Activated B cell treated with CpG ODN at 0.5 μM for 24 hours (primary cell): ENCODE results near the gene HHLA2. TPM values are rescaled to one million over a fixed set of nuclear protein-coding genes. Genes with fewer than 3 reads are reported as not detected.
"Not testable (repeated sequence)": the region's sequence is repeated elsewhere in the genome, so short reads cannot be mapped to it uniquely, and the experiment has no call there.

Experiments used
- ATAC-seq: fragments of 200-7000 bp; cut with Tn5 transposase; one replicate; pipeline ENCODE4 v1.10.0; 2021; ENCODE audit warnings: low read depth, mild to moderate bottlenecking, moderate library complexity
- CTCF ChIA-PET: fragments of 350-600 bp; sonication (Branson Sonifier 250); formaldehyde crosslinking; loops from one replicate; lab custom pipeline; 2021; ENCODE audit warnings: antibody characterized with exemption; lab: Charles Lee
- POLR2A ChIA-PET: fragments of 350-600 bp; sonication (Branson Sonifier 250); formaldehyde crosslinking; loops from one replicate; lab custom pipeline; 2021; ENCODE audit warnings: antibody characterized with exemption; lab: Charles Lee
- DNase-seq: peaks from one replicate; pipeline ENCODE4 v3.0.0; 2022
- H3K27ac Mint-ChIP-seq: one replicate; pipeline ENCODE4 v1.8.0; 2020; ENCODE audit warnings: mixed read lengths
- H3K27me3 Mint-ChIP-seq: one replicate; pipeline ENCODE4 v1.8.0; 2021; ENCODE audit warnings: mixed read lengths
- H3K36me3 Mint-ChIP-seq: one replicate; pipeline ENCODE4 v1.8.0; 2021; ENCODE audit warnings: low read depth, mixed read lengths
- H3K4me1 Mint-ChIP-seq: one replicate; pipeline ENCODE4 v1.8.0; 2021; ENCODE audit warnings: mixed read lengths
- H3K4me3 Mint-ChIP-seq: one replicate; pipeline ENCODE4 v1.8.0; 2020; ENCODE audit warnings: mild to moderate bottlenecking, mixed read lengths
- H3K9me3 Mint-ChIP-seq: one replicate; pipeline ENCODE4 v1.8.0; 2020; ENCODE audit warnings: mixed read lengths
- intact Hi-C: fragments of 100-400 bp; cut with micrococcal nuclease; formaldehyde crosslinking; loops from one replicate; pipeline ENCODE4 v1.15.1; 2024
- total RNA-seq: library from RNA; stranded (reverse); gene quantifications from 2 replicates; pipeline ENCODE4 v1.2.3, GENCODE V29; 2022
- TF ChIP-seq, protein P1 (sequence below): fragments of 200-600 bp; IDR thresholded peaks from one replicate; pipeline ENCODE4 v1.8.0; 2022; ENCODE audit warnings: antibody characterized with exemption, mild to moderate bottlenecking

The HHLA2 gene, protein sequence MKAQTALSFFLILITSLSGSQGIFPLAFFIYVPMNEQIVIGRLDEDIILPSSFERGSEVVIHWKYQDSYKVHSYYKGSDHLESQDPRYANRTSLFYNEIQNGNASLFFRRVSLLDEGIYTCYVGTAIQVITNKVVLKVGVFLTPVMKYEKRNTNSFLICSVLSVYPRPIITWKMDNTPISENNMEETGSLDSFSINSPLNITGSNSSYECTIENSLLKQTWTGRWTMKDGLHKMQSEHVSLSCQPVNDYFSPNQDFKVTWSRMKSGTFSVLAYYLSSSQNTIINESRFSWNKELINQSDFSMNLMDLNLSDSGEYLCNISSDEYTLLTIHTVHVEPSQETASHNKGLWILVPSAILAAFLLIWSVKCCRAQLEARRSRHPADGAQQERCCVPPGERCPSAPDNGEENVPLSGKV
- 1.00 and 1.1 TPM in 2 replicates for total RNA-seq

GRCh38 chr3:108296239-108296638 lies at the start of gene HHLA2:
HHLA2 (plus strand) TSS chr3:108296548; CDS start chr3:108351814, 55,266 bp downstream.
- ATAC-seq, result no peak

GRCh38 chr3:108250626-108251025 lies 45.7 kb upstream of the HHLA2 start:
- no peak for DNase-seq
- Mint-ChIP-seq H3K36me3 (peaks cover 1% of the 10 kb centered on the region), H3K27me3 (no peaks in the 10 kb centered on the region), H3K4me3 (no peak overlapping the region), H3K27ac (no peak overlapping the region), H3K4me1 (peaks cover 3% of the 10 kb centered on the region), H3K9me3 (peaks cover 2% of the 10 kb centered on the region)
- TF ChIP-seq, protein P1, sequence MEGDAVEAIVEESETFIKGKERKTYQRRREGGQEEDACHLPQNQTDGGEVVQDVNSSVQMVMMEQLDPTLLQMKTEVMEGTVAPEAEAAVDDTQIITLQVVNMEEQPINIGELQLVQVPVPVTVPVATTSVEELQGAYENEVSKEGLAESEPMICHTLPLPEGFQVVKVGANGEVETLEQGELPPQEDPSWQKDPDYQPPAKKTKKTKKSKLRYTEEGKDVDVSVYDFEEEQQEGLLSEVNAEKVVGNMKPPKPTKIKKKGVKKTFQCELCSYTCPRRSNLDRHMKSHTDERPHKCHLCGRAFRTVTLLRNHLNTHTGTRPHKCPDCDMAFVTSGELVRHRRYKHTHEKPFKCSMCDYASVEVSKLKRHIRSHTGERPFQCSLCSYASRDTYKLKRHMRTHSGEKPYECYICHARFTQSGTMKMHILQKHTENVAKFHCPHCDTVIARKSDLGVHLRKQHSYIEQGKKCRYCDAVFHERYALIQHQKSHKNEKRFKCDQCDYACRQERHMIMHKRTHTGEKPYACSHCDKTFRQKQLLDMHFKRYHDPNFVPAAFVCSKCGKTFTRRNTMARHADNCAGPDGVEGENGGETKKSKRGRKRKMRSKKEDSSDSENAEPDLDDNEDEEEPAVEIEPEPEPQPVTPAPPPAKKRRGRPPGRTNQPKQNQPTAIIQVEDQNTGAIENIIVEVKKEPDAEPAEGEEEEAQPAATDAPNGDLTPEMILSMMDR, result no peak
- ChIA-PET CTCF (no interaction called here), POLR2A (no interaction called here)
- intact Hi-C loops, result no loop called here
- ATAC-seq, result no peak

More at GRCh38 chr3:108296239-108296638, at the start of gene HHLA2:
- H3K27me3 Mint-ChIP-seq, result no peaks in the 10 kb centered on the region
- CTCF ChIA-PET, result no interaction called here
- no peaks in the 10 kb centered on the region for H3K36me3 Mint-ChIP-seq
- POLR2A ChIA-PET, result interaction anchor here (1.6 kb wide), 1 partner anchor 72 kb away, joined by 4 read pairs; no protein-coding TSS in a partner anchor
- intact Hi-C loops, result no loop called here
- TF ChIP-seq, protein P1, result no peak
- H3K4me3 Mint-ChIP-seq, result no peak within 1 kb of the TSS
- DNase-seq, result no peak
- no peaks in the 10 kb centered on the region for H3K9me3 Mint-ChIP-seq
- H3K27ac Mint-ChIP-seq, result no peak within 1 kb of the TSS
- H3K4me1 Mint-ChIP-seq, result peaks cover 48% of the 10 kb centered on the region

GRCh38 chr3:108251265-108251664 lies 45.1 kb upstream of the HHLA2 start:
- CTCF ChIA-PET, result no interaction called here
- H3K27me3 Mint-ChIP-seq, result no peaks in the 10 kb centered on the region
- no peak for DNase-seq
- H3K36me3 Mint-ChIP-seq, result no peaks in the 10 kb centered on the region
- POLR2A ChIA-PET, result no interaction called here
- no peak overlapping the region for H3K4me3 Mint-ChIP-seq
- TF ChIP-seq, protein P1, result no peak
- intact Hi-C loops, result no loop called here
- no peak overlapping the region for H3K27ac Mint-ChIP-seq
- H3K9me3 Mint-ChIP-seq, result peaks cover 2% of the 10 kb centered on the region
- ATAC-seq, result no peak
- no peaks in the 10 kb centered on the region for H3K4me1 Mint-ChIP-seq

- DNase-seq (no peak), ATAC-seq (no peak)
- Mint-ChIP-seq H3K27me3 (no peaks in the 10 kb centered on the region), H3K9me3 (peaks cover 2% of the 10 kb centered on the region), H3K27ac (no peak overlapping the region), H3K4me1 (no peaks in the 10 kb centered on the region), H3K36me3 (no peaks in the 10 kb centered on the region), H3K4me3 (no peak overlapping the region)
- intact Hi-C loops, result no loop called here
- TF ChIP-seq, protein P1, result no peak
- ChIA-PET CTCF (no interaction called here), POLR2A (no interaction called here)
Measured at GRCh38 chr3:108251844-108252243, 44.5 kb upstream of the HHLA2 start.

GRCh38 chr3:108255131-108255530 lies 41.2 kb upstream of the HHLA2 start:
- no peak overlapping the region for H3K4me3 Mint-ChIP-seq
- CTCF ChIA-PET, result no interaction called here
- intact Hi-C loops, result no loop called here
- peaks cover 2% of the 10 kb centered on the region for H3K9me3 Mint-ChIP-seq
- no peak overlapping the region for H3K27ac Mint-ChIP-seq
- H3K4me1 Mint-ChIP-seq, result no peaks in the 10 kb centered on the region
- no peaks in the 10 kb centered on the region for H3K36me3 Mint-ChIP-seq
- POLR2A ChIA-PET, result no interaction called here
- ATAC-seq (no peak), DNase-seq (no peak)
- H3K27me3 Mint-ChIP-seq, result no peaks in the 10 kb centered on the region
- TF ChIP-seq, protein P1, result no peak

- H3K27ac Mint-ChIP-seq, H3K36me3 Mint-ChIP-seq, H3K4me3 Mint-ChIP-seq, CTCF ChIA-PET, H3K9me3 Mint-ChIP-seq, H3K4me1 Mint-ChIP-seq, DNase-seq, intact Hi-C loops, ATAC-seq, H3K27me3 Mint-ChIP-seq: not testable (repeated sequence)
- POLR2A ChIA-PET, result interaction anchor here (0.7 kb wide), 1 partner anchor 162 kb away, joined by 9 read pairs; no protein-coding TSS in a partner anchor
Measured at GRCh38 chr3:108264534-108265298, 31.6 kb upstream of the HHLA2 start.

DNA sequence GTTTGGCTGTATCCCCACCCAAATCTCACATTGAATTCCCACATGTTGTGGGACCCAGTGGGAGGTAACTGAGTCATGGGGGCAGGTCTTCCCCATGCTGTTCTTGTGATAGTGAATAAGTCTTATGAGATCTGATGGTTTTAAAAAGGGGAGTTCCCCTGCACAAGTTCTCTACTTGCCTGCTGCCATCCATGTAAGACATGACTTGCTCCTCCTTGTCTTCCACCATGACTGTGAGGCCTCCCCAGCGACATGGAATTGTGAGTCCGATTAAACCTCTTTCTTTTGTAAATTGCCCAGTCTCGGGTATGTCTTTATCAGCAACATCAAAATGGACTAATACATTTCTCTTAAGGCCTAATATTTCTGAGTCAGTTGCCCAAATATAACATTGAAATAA lies 28.1 kb upstream of the HHLA2 start:
- not testable (repeated sequence) for H3K4me1 Mint-ChIP-seq, H3K9me3 Mint-ChIP-seq

More for the DNA sequence above, 28.1 kb upstream of the HHLA2 start:
- H3K36me3 Mint-ChIP-seq, ATAC-seq, intact Hi-C loops, CTCF ChIA-PET, DNase-seq, H3K27me3 Mint-ChIP-seq, H3K27ac Mint-ChIP-seq, H3K4me3 Mint-ChIP-seq, POLR2A ChIA-PET: not testable (repeated sequence)
